COLO829 (cell line): ENCODE measurements around the gene MTRF1.
A peak's percentile ranks its signal among the peaks of the same experiment; 100 is the strongest.

Experiments
- DNase-seq: peaks from one replicate; pipeline ENCODE4 v3.0.0; 2012; ENCODE audit warnings: low spot score

The MTRF1 gene

GRCh38 chr13:41263261-41263971 lies at the start of gene MTRF1:
Gene MTRF1, minus strand, starts transcription at chr13:41263576. Its CDS starts 2,669 bp downstream, at chr13:41260907.
- DNase-seq, result peak; percentile 86

- no peak for DNase-seq
Observed at GRCh38 chr13:41313117-41313516, 49.7 kb upstream of the MTRF1 start.

GRCh38 chr13:41312176-41312500 lies 48.8 kb upstream of the MTRF1 start:
- peak; percentile 23 for DNase-seq

GRCh38 chr13:41311406-41312175 lies 48.2 kb upstream of the MTRF1 start:
- no peak for DNase-seq

- DNase-seq, result peak; percentile 93
Observed at GRCh38 chr13:41310963-41311405, 47.6 kb upstream of the MTRF1 start, which contains the start of gene NAA16. Gene NAA16, plus strand, starts transcription at chr13:41311267. Its CDS starts 262 bp downstream, at chr13:41311529.

GRCh38 chr13:41307884-41308640 lies 44.7 kb upstream of the MTRF1 start:
- no peak for DNase-seq

GRCh38 chr13:41306271-41307145 lies 43.1 kb upstream of the MTRF1 start:
- DNase-seq, result no peak

- DNase-seq, result no peak
Observed at GRCh38 chr13:41304551-41304950, 41.2 kb upstream of the MTRF1 start.

- DNase-seq, result no peak
Observed at GRCh38 chr13:41302743-41303142, 39.4 kb upstream of the MTRF1 start.

GRCh38 chr13:41299316-41300094 lies 36.1 kb upstream of the MTRF1 start:
- no peak for DNase-seq

GRCh38 chr13:41296879-41297646 lies 33.7 kb upstream of the MTRF1 start:
- no peak for DNase-seq

GRCh38 chr13:41295973-41296372 lies 32.6 kb upstream of the MTRF1 start:
- no peak for DNase-seq

- no peak for DNase-seq
Observed at GRCh38 chr13:41294914-41295313, 31.5 kb upstream of the MTRF1 start.

- DNase-seq, result no peak
Observed at GRCh38 chr13:41293272-41293671, 29.9 kb upstream of the MTRF1 start.

- DNase-seq, result no peak
Observed at GRCh38 chr13:41291246-41291645, 27.9 kb upstream of the MTRF1 start.

- DNase-seq, result no peak
Observed at GRCh38 chr13:41289463-41289881, 26.1 kb upstream of the MTRF1 start.

GRCh38 chr13:41286370-41286769 lies 23.0 kb upstream of the MTRF1 start:
- no peak for DNase-seq

- peak; percentile 14 for DNase-seq
Observed at GRCh38 chr13:41284512-41285288, 21.3 kb upstream of the MTRF1 start.

GRCh38 chr13:41282129-41282571 lies 18.8 kb upstream of the MTRF1 start:
- no peak for DNase-seq
